ENCODE data around the gene ZNF771.

ZNF771 gene

DNA sequence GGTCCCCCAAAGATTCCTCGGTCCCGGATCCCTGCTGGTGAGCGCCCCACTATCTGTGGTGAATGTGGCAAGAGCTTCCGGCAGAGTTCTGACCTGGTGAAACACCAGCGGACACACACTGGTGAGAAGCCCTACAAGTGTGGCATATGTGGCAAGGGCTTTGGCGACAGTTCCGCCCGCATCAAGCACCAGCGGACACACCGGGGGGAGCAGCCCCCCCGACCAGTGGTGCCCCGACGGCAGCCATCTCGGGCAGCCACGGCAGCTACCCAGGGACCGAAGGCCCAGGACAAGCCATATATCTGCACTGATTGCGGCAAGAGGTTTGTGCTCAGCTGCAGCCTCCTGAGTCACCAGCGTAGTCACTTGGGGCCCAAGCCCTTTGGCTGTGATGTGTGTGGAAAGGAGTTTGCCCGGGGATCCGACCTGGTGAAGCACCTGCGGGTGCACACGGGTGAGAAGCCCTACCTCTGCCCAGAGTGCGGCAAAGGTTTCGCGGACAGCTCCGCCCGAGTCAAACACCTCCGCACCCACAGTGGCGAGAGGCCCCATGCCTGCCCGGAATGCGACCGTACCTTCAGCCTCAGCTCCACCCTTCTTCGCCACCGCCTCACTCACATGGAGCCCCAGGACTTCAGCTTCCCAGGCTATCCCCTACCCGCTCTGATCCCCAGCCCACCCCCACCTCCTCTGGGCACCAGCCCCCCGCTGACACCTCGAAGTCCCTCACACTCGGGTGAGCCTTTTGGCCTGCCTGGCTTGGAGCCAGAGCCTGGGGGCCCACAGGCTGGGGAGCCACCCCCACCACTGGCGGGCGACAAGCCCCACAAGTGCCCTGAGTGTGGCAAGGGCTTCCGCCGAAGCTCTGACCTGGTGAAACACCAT lies 9.4 kb upstream of the ZNF771 start:
- Histone ChIP-seq H4K20me1 (peaks cover 25% of the 10 kb centered on the region), H3K9me3 (no peaks in the 10 kb centered on the region), H3K27ac (peak overlapping the region; percentile 84), H3K27me3 (no peaks in the 10 kb centered on the region), H3K4me1 (peaks cover 72% of the 10 kb centered on the region), H3K4me3 (no peak overlapping the region), H3K9ac (peak overlapping the region; percentile 87), H3K4me2 (peak overlapping the region; percentile 94), H3K36me3 (peaks cover 25% of the 10 kb centered on the region)
- no peak for TF ChIP-seq Cebpa-rat (IDR thresholded peaks at IDR 0.05)

DNA sequence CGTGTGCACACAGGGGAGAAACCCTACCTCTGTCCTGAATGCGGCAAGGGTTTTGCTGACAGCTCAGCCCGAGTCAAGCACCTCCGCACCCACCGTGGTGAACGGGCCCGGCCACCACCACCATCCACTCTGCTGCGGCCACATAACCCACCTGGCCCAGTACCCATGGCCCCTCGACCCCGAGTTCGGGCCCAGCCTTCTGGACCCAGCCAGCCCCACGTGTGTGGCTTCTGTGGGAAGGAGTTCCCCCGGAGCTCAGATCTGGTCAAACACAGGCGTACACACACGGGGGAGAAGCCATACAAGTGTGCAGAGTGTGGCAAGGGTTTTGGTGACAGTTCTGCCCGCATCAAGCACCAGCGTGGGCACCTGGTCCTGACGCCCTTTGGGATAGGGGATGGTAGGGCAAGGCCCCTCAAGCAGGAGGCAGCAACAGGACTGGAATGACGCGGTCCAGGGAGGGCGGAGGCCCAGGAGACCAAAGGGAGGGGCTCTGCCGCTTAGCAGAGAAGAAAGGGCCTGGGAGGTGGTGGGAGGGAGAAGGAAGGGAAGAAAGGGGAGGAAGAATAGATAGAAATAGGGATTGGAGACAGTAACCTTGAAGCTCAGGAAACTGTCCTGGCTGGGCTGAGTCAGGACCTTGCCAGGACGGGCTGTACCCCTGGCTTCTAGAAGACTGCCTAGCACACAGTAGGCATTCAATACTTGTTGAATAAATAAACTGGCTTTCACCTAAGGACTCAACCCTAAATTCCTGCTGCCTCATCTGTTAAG lies 8.6 kb upstream of the ZNF771 start:
- TF ChIP-seq Cebpa-rat (IDR thresholded peaks at IDR 0.05) = no peak
- H3K9me3 ChIP-seq = no peaks in the 10 kb centered on the region
- H3K9ac ChIP-seq = peak overlapping the region; percentile 87
- H3K27ac ChIP-seq = peak overlapping the region; percentile 84
- H3K4me3 ChIP-seq = no peak overlapping the region
- peaks cover 67% of the 10 kb centered on the region for H3K4me1 ChIP-seq
- H3K27me3 ChIP-seq = no peaks in the 10 kb centered on the region
- H3K4me2 ChIP-seq = peak overlapping the region; percentile 83
- H4K20me1 ChIP-seq = peaks cover 25% of the 10 kb centered on the region
- H3K36me3 ChIP-seq = peaks cover 25% of the 10 kb centered on the region

DNA sequence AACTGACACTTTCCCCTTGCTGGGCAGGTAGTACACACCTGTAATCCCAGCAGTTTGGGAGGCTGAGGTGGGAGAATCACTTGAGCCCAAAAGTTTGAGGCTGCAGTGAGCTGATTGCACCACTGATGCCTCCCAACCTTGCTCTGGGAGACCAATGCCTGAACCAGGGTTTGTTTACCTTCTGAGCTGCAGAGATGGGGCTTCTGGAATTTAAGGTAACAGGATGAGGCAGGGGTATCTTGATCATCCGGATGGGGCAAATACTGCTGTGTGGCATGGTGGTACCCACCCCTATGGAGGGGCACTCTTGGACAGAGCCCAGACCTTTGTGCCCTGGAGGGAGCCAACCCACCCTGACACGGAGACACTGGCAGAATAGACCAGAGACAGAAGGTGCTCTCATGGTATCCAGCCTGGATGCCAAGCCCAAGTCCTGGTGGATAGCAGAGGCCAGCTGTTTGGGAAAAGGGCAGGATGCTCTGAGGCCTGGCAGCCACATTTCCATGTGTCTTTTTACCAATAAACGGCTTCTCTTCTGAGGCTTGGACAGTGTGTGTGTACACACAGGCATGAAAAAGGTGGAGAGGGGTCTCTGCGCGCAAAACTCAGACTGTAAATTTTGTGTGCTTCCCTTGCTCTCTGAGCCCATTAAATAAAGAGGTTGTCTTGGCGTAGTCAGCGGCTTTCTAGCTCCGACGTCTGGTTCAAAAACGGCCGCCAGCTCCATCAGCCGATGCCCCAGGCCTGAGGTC lies 7.8 kb upstream of the ZNF771 start:
- H3K9me3 ChIP-seq = no peaks in the 10 kb centered on the region
- peaks cover 59% of the 10 kb centered on the region for H3K4me1 ChIP-seq
- peaks cover 25% of the 10 kb centered on the region for H4K20me1 ChIP-seq
- H3K27ac ChIP-seq = peak overlapping the region; percentile 84
- peak overlapping the region; percentile 83 for H3K4me2 ChIP-seq
- H3K27me3 ChIP-seq = no peaks in the 10 kb centered on the region
- peak overlapping the region; percentile 70 for H3K4me3 ChIP-seq
- TF ChIP-seq Cebpa-rat (IDR thresholded peaks at IDR 0.05) = no peak
- peaks cover 25% of the 10 kb centered on the region for H3K36me3 ChIP-seq
- peak overlapping the region; percentile 87 for H3K9ac ChIP-seq

GRCh38 chr16:30401768-30402425 lies 5.5 kb upstream of the ZNF771 start:
- Histone ChIP-seq H3K4me2 (peak overlapping the region; percentile 83), H3K27ac (peak overlapping the region; percentile 84; the same call in 1 of the 2 replicates), H4K20me1 (peaks cover 11% of the 10 kb centered on the region; the same call in 1 of the 2 replicates), H3K9me3 (no peaks in the 10 kb centered on the region), H3K9ac (no peak overlapping the region), H3K4me3 (no peak overlapping the region), H3K27me3 (no peaks in the 10 kb centered on the region), H3K36me3 (peaks cover 24% of the 10 kb centered on the region), H3K4me1 (peaks cover 69% of the 10 kb centered on the region)
- TF ChIP-seq Cebpa-rat (IDR thresholded peaks at IDR 0.05) = no peak

- H3K36me3 ChIP-seq = peaks cover 19% of the 10 kb centered on the region
- H3K9me3 ChIP-seq = no peaks in the 10 kb centered on the region
- peaks cover 59% of the 10 kb centered on the region for H3K4me1 ChIP-seq
- H4K20me1 ChIP-seq = peaks cover 22% of the 10 kb centered on the region
- peak overlapping the region; percentile 94 for H3K27ac ChIP-seq
- no peak for TF ChIP-seq Cebpa-rat (IDR thresholded peaks at IDR 0.05)
- H3K4me3 ChIP-seq = peak overlapping the region; percentile 84
- H3K9ac ChIP-seq = peak overlapping the region; percentile 93
- H3K27me3 ChIP-seq = no peaks in the 10 kb centered on the region
- H3K4me2 ChIP-seq = peak overlapping the region; percentile 93
Observed at GRCh38 chr16:30406795-30407101, 658 bp upstream of the ZNF771 start.

GRCh38 chr16:30407804-30408534 lies 563 bp downstream of the ZNF771 start:
- Histone ChIP-seq H3K9ac (peak overlapping the region; percentile 93), H3K9me3 (no peaks in the 10 kb centered on the region), H3K4me3 (peak overlapping the region; percentile 84), H3K27ac (peak overlapping the region; percentile 94), H4K20me1 (peaks cover 35% of the 10 kb centered on the region), H3K4me2 (peak overlapping the region; percentile 93), H3K27me3 (no peaks in the 10 kb centered on the region), H3K36me3 (peaks cover 31% of the 10 kb centered on the region), H3K4me1 (peaks cover 67% of the 10 kb centered on the region)
- TF ChIP-seq Cebpa-rat (IDR thresholded peaks at IDR 0.05) = no peak

GRCh38 chr16:30409125-30410060 lies 2.0 kb downstream of the ZNF771 start:
- Histone ChIP-seq H3K27ac (peak overlapping the region; percentile 94), H3K4me1 (peaks cover 80% of the 10 kb centered on the region)

More at GRCh38 chr16:30409125-30410060, 2.0 kb downstream of the ZNF771 start:
- Histone ChIP-seq H3K9ac (peak overlapping the region; percentile 93), H3K4me2 (peak overlapping the region; percentile 93), H3K36me3 (peaks cover 46% of the 10 kb centered on the region), H3K9me3 (no peaks in the 10 kb centered on the region), H4K20me1 (peaks cover 49% of the 10 kb centered on the region), H3K27me3 (no peaks in the 10 kb centered on the region), H3K4me3 (peak overlapping the region; percentile 84)
- TF ChIP-seq Cebpa-rat (IDR thresholded peaks at IDR 0.05) = no peak
